Astrocyte of the cerebellum (primary cell): ENCODE measurements around the gene LGALS8.

Experiments used
- DNase-seq: peaks from one replicate; pipeline ENCODE4 v3.0.0-alpha.2; 2011; ENCODE audit warnings: low read depth
- H3K4me3 ChIP-seq: 2 replicates; pipeline ENCODE4 v1.5.1; 2011; ENCODE audit warnings: mild to moderate bottlenecking, low read depth, low read length, moderate library complexity
- in situ Hi-C: cut with HindIII; loops from 2 replicates; pipeline ENCODE4 v1.10.0; 2017; ENCODE audit warnings: low sequenced_read_pairs
- TF ChIP-seq, protein P1 (sequence below): IDR thresholded peaks from 2 replicates; pipeline ENCODE4 v1.5.1; 2012; ENCODE audit warnings: low read length, low read depth, moderate library complexity, mild to moderate bottlenecking; ENCODE audit errors: missing control alignments

Gene LGALS8

DNA sequence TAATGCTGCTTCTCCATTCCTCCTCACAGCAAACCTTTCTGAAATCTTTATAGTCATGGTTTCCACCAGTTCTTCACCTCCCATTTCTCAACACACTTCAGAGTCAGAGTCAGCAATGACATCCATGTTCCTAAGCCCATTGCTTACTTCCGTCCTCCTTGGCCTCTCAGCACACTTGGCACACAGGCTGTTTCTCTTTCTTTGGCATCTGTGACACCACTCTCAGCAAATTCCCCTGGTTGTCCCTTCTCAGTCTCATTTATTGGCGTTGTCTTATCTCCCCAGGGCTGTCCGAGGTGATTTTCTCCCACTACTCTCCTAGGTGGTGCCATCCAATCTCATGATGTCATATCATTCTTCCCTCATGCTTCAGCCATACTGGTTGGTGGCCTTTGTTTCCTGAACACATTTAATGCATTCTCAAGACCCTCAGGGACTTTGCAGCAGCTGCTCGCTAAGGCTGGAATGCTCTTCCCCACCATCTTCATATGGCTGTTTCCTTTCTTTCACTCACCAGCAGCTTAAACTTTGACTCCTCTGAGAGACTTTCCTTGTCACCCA, 3.3 kb upstream of the LGALS8 start:
- TF ChIP-seq, protein P1, sequence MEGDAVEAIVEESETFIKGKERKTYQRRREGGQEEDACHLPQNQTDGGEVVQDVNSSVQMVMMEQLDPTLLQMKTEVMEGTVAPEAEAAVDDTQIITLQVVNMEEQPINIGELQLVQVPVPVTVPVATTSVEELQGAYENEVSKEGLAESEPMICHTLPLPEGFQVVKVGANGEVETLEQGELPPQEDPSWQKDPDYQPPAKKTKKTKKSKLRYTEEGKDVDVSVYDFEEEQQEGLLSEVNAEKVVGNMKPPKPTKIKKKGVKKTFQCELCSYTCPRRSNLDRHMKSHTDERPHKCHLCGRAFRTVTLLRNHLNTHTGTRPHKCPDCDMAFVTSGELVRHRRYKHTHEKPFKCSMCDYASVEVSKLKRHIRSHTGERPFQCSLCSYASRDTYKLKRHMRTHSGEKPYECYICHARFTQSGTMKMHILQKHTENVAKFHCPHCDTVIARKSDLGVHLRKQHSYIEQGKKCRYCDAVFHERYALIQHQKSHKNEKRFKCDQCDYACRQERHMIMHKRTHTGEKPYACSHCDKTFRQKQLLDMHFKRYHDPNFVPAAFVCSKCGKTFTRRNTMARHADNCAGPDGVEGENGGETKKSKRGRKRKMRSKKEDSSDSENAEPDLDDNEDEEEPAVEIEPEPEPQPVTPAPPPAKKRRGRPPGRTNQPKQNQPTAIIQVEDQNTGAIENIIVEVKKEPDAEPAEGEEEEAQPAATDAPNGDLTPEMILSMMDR = no peak
- in situ Hi-C loops = no loop called here
- no peak overlapping the region for H3K4me3 ChIP-seq
- no peak for DNase-seq

DNA sequence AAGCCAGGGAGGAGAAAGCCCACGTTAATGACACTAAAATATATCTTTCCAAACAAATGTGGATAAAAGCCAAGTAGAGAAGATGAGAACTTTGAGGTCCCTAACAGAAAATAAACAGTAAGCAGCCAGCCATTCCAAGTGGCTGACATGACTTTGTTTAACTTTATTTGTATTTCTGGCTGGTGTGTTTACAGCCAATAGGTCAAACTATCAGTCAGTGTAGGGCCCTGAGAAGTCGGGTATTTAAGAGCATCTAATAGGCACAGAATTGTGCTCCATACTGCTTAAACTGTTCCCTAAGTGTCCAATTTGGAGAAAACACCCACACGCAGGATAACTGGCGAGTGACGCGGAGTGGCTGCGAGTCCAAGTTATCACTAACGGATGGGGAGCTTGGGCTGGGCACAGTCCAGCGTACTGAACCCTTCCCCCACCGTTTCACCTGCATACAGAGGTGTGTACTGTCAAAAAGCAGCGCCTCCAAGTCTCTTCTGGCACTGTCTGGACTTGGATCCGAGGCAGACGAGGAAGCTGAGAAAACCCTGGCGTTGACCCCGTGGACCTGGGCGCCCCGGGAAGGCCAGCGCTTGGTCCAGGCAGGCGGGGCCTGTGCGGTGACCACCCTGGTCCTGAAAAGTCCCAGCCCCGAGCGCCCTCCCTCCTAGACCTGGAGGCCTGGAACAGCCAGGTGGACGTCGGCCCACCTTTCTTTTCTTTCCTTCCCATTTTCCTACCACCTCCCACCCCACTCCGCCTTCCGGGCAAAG, 662 bp upstream of the LGALS8 start:
- in situ Hi-C loops = no loop called here
- TF ChIP-seq, protein P1 = no peak
- no peak for DNase-seq

DNA sequence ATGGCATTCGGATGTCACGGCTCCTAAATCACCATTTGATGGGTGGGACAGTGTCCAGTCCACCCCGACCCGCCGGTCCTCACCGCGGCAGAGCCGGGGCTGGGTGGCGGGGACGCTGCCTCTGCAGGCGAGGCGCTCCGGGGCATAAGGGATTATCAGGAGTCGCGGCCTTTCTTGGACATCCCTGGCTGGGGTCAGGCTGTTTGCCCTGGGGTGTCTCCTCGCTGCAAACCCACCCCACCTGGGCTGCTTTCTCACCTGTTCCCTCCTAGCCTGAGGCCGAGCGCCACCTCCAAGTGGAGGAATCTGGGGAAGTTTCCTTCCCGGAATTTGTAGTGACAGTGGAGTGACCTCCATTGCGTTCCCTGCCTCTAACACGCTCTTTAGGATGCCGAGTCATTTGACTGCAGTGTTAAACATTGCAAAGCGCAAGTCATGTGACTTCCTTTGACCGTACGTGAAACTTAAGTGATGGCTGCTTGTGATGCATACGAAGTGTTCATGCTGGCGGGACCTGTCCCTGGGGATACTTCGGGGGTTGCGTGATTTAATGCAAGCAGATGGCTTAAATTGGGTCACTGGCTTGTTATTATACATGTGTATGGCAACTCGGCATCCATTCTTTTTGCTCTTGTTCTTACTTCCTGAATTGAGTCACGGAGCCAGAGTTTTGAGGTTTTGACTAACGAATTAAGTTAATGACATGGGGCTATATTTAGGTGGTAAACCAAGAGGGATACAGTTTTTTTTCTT, 536 bp downstream of the LGALS8 start:
- TF ChIP-seq, protein P1 = no peak
- in situ Hi-C loops = no loop called here
- DNase-seq = peak; percentile 35
- H3K4me3 ChIP-seq = peak overlapping the region; percentile 60

More for the DNA sequence above, 662 bp upstream of the LGALS8 start:
- peak overlapping the region; percentile 60 for H3K4me3 ChIP-seq

DNA sequence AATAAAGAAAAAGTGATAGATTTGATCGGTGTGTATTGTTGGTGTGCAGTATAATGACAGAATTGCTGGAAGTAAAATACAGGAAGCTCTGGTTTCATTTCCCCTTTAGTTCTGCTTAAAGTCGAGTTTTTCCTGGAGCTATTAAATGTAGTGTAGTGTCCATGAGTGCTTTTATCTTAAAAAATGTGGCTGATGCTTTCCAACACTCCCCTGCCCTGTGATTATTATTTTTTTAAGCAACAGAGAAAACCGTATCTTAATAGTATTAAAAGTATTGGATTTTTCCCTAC, 1.1 kb downstream of the LGALS8 start:
- in situ Hi-C loops = no loop called here
- TF ChIP-seq, protein P1 = no peak
- peak overlapping the region; percentile 60 for H3K4me3 ChIP-seq
- DNase-seq = no peak

DNA sequence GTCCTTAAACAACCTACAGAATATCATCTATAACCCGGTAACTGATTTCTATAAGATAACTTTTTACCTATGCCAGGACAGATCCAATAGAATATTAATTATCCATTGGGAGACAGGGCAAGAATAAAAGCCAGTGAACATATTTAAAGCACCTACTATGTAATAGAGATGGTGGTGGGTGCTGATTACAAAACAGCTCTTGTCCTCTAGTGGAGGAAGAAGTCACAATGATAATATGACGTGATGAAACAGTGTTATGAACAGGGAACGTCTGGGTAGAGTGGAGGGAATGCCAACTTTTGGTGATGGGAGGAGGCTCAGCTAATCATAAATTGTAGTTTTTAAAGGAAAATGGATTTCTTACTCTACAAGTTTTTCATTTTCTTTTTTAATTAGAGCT, 2.3 kb downstream of the LGALS8 start:
- TF ChIP-seq, protein P1 = no peak
- no peak overlapping the region for H3K4me3 ChIP-seq
- no peak for DNase-seq
- in situ Hi-C loops = no loop called here

DNA sequence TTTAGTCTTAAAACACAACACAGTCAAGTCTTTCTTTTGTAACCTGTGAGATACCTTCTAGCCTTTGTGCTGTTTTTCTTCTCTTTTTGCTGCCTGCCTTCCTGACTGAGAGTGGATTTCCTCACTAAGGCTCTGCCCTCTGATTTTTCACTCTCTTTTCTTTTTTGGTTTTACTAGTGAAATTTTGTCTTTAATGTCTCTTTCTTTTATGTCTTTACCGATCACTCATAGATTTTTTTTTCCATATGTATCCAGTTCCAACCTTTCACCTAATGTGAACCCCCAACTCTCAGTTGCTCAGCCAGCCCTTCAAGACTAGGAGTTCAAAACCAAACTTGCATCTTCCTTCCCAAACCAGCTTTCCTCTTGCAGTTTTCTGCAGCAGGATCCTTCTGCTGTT, 6.5 kb downstream of the LGALS8 start:
- no peak for DNase-seq
- TF ChIP-seq, protein P1 = no peak
- no peak overlapping the region for H3K4me3 ChIP-seq
- in situ Hi-C loops = no loop called here
